Astrocyte (in vitro differentiated cells and primary cell): ENCODE measurements around the gene KERA.

Source experiments
- CTCF ChIP-seq: IDR thresholded peaks from 2 replicates; pipeline ENCODE4 v1.5.1; 2011; ENCODE audit warnings: low read depth, mild to moderate bottlenecking, inconsistent platforms, low read length, moderate library complexity; ENCODE audit not compliant: insufficient read depth
- EZH2 ChIP-seq: IDR thresholded peaks from 2 replicates; pipeline ENCODE4 v1.6.1; 2012; ENCODE audit warnings: mild to moderate bottlenecking, low read length, inconsistent platforms; ENCODE audit not compliant: insufficient read depth

GRCh38 chr12:91098941-91099340 lies 41.1 kb upstream of the KERA start:
- no peak for TF ChIP-seq CTCF
- no peak for TF ChIP-seq EZH2
